Astrocyte (in vitro differentiated cells and primary cell): ENCODE measurements around the gene XIRP1.

ENCODE experiments used
- EZH2 ChIP-seq: IDR thresholded peaks from 2 replicates; pipeline ENCODE4 v1.6.1; 2012; ENCODE audit warnings: mild to moderate bottlenecking, low read length, inconsistent platforms; ENCODE audit not compliant: insufficient read depth
- TF ChIP-seq, protein P1 (sequence below): IDR thresholded peaks from 2 replicates; pipeline ENCODE4 v1.5.1; 2011; ENCODE audit warnings: low read depth, mild to moderate bottlenecking, inconsistent platforms, low read length, moderate library complexity; ENCODE audit not compliant: insufficient read depth

DNA sequence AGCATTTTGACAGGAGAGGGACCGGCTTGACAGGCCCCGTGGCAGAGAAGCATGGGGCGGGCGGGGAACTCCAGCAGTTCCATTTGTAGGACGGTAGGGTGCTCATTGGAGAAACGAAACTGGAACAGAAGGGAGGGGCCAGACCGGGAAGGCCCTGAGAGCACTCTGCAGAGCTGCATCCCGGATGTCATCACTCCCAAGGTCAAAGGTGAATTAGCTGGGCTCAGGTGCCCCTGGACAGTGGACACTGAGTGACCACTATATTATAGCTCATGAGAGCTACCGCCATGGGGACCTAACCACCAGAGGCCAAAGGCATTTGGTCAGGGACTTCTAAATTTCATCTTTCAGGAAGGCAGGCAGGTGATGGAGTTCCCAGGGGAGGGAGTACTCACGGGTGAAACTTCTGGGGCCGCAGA is 46.3 kb downstream of the XIRP1 start:
- TF ChIP-seq, protein P1, sequence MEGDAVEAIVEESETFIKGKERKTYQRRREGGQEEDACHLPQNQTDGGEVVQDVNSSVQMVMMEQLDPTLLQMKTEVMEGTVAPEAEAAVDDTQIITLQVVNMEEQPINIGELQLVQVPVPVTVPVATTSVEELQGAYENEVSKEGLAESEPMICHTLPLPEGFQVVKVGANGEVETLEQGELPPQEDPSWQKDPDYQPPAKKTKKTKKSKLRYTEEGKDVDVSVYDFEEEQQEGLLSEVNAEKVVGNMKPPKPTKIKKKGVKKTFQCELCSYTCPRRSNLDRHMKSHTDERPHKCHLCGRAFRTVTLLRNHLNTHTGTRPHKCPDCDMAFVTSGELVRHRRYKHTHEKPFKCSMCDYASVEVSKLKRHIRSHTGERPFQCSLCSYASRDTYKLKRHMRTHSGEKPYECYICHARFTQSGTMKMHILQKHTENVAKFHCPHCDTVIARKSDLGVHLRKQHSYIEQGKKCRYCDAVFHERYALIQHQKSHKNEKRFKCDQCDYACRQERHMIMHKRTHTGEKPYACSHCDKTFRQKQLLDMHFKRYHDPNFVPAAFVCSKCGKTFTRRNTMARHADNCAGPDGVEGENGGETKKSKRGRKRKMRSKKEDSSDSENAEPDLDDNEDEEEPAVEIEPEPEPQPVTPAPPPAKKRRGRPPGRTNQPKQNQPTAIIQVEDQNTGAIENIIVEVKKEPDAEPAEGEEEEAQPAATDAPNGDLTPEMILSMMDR: no peak
- no peak for TF ChIP-seq EZH2
